OCI-M1 (cell line): ENCODE measurements around the gene DLGAP1.

Source experiments
- DNase-seq: peaks from one replicate; lab custom pipeline; 2025; lab: John Stamatoyannopoulos, UW

DLGAP1 gene

GRCh38 chr18:3867236-3867635 lies 587.9 kb downstream of the DLGAP1 start:
- DNase-seq: no peak

- no peak for DNase-seq
Measured at GRCh38 chr18:3864669-3865298, 590.3 kb downstream of the DLGAP1 start.

GRCh38 chr18:3863593-3863992 lies 591.5 kb downstream of the DLGAP1 start:
- no peak for DNase-seq

GRCh38 chr18:3863006-3863405 lies 592.1 kb downstream of the DLGAP1 start:
- DNase-seq: no peak

GRCh38 chr18:3861495-3861894 lies 593.6 kb downstream of the DLGAP1 start:
- no peak for DNase-seq

- DNase-seq: no peak
Measured at GRCh38 chr18:3857544-3857943, 597.6 kb downstream of the DLGAP1 start.

GRCh38 chr18:3855966-3856365 lies 599.1 kb downstream of the DLGAP1 start:
- no peak for DNase-seq

- DNase-seq: peak; percentile 22
Measured at GRCh38 chr18:3852321-3852720, 602.8 kb downstream of the DLGAP1 start.

- no peak for DNase-seq
Measured at GRCh38 chr18:3851159-3851558, 603.9 kb downstream of the DLGAP1 start.

- DNase-seq: no peak
Measured at GRCh38 chr18:3848316-3848715, 606.8 kb downstream of the DLGAP1 start.

- no peak for DNase-seq
Measured at GRCh38 chr18:3845161-3845560, 609.9 kb downstream of the DLGAP1 start.

- DNase-seq: no peak
Measured at GRCh38 chr18:3842844-3843243, 612.3 kb downstream of the DLGAP1 start.

GRCh38 chr18:3840766-3841165 lies 614.3 kb downstream of the DLGAP1 start:
- DNase-seq: no peak

- no peak for DNase-seq
Measured at GRCh38 chr18:3839581-3839981, 615.5 kb downstream of the DLGAP1 start.

GRCh38 chr18:3836483-3837335 lies 618.4 kb downstream of the DLGAP1 start:
- DNase-seq: no peak

- no peak for DNase-seq
Measured at GRCh38 chr18:3832025-3832638, 623.0 kb downstream of the DLGAP1 start.

GRCh38 chr18:3830604-3831003 lies 624.5 kb downstream of the DLGAP1 start:
- DNase-seq: no peak

- peak; percentile 45 for DNase-seq
Measured at GRCh38 chr18:3827236-3827845, 627.8 kb downstream of the DLGAP1 start.

GRCh38 chr18:3826021-3826420 lies 629.1 kb downstream of the DLGAP1 start:
- DNase-seq: no peak

GRCh38 chr18:3824101-3824500 lies 631.0 kb downstream of the DLGAP1 start:
- no peak for DNase-seq

GRCh38 chr18:3823073-3823472 lies 632.0 kb downstream of the DLGAP1 start:
- DNase-seq: no peak

GRCh38 chr18:3821524-3821923 lies 633.6 kb downstream of the DLGAP1 start:
- DNase-seq: no peak

GRCh38 chr18:3819961-3820360 lies 635.1 kb downstream of the DLGAP1 start:
- DNase-seq: no peak
